Activated CD4-positive, CD25-positive, alpha-beta regulatory T cell (primary cell): ENCODE measurements around the gene NMNAT1.
"Not testable (repeated sequence)": the region's sequence is repeated elsewhere in the genome, so short reads cannot be mapped to it uniquely, and the experiment has no call there.

Experiments used
- DNase-seq, 4 experiments: peaks; one replicate each; lab custom pipeline; 2025; lab: John Stamatoyannopoulos, UW

NMNAT1 gene

GRCh38 chr1:9942939-9943788 lies at the start of gene NMNAT1, which contains the start of gene LZIC:
NMNAT1 (plus strand) TSS chr1:9943475; CDS start chr1:9972074, 28,599 bp downstream.
LZIC (minus strand) TSS chr1:9943391; CDS start chr1:9936619, 6,772 bp downstream.
- peak; percentile 78 to 81 (median 78) for DNase-seq

GRCh38 chr1:9894115-9894514 lies 49.2 kb upstream of the NMNAT1 start:
- DNase-seq, result no peak

- DNase-seq, result no peak
These were observed 42.9 kb upstream of the NMNAT1 start for GRCh38 chr1:9900142-9901043.

GRCh38 chr1:9901148-9902059 lies 41.9 kb upstream of the NMNAT1 start:
- no peak for DNase-seq

- no peak for DNase-seq
These were observed 41.2 kb upstream of the NMNAT1 start for GRCh38 chr1:9902060-9902452.

GRCh38 chr1:9903801-9904527 lies 39.3 kb upstream of the NMNAT1 start:
- no peak for DNase-seq

GRCh38 chr1:9904596-9904995 lies 38.7 kb upstream of the NMNAT1 start:
- DNase-seq, result no peak

GRCh38 chr1:9905010-9905409 lies 38.3 kb upstream of the NMNAT1 start:
- no peak for DNase-seq

- no peak for DNase-seq
These were observed 36.8 kb upstream of the NMNAT1 start for GRCh38 chr1:9906466-9906865.

GRCh38 chr1:9907441-9907840 lies 35.8 kb upstream of the NMNAT1 start:
- DNase-seq, result no peak

GRCh38 chr1:9908871-9909233 lies 34.4 kb upstream of the NMNAT1 start:
- DNase-seq, result no peak

GRCh38 chr1:9909234-9910046 lies 33.8 kb upstream of the NMNAT1 start:
- DNase-seq, result peak in 3 of 4 experiments; percentile 10 to 42 (median 13)

GRCh38 chr1:9910076-9910422 lies 33.2 kb upstream of the NMNAT1 start, which contains the start of gene CTNNBIP1:
CTNNBIP1 (minus strand) TSS chr1:9910269; CDS start chr1:9872064, 38,205 bp downstream.
- DNase-seq, result no peak

GRCh38 chr1:9910423-9911178 lies 32.7 kb upstream of the NMNAT1 start:
- DNase-seq, result peak; percentile 100

GRCh38 chr1:9912264-9912936 lies 30.9 kb upstream of the NMNAT1 start:
- no peak for DNase-seq

GRCh38 chr1:9914610-9914937 lies 28.7 kb upstream of the NMNAT1 start:
- no peak for DNase-seq

- no peak for DNase-seq
These were observed 26.8 kb upstream of the NMNAT1 start for GRCh38 chr1:9916452-9916851.

- DNase-seq, result not testable (repeated sequence)
These were observed 25.8 kb upstream of the NMNAT1 start for GRCh38 chr1:9917495-9917894.

GRCh38 chr1:9917901-9918300 lies 25.4 kb upstream of the NMNAT1 start:
- no peak for DNase-seq
